ENCODE measurements around the gene LRMDA. TPM values are rescaled to one million over a fixed set of nuclear protein-coding genes. Genes with fewer than 3 reads are reported as not detected.

LRMDA gene
- total and polyA plus RNA-seq, 2 donors (not counting 3 experiments of a cell fraction or from before 2014, with no cell fraction given): 9.7 to 18.0 TPM

GRCh38 chr10:76265441-76266113, 834.2 kb downstream of the LRMDA start:
- no peaks in the 10 kb centered on the region for H3K9me3 ChIP-seq (replicated peaks; ENCODE audit: control insufficient read depth, insufficient read depth, low read length)
- no peaks in the 10 kb centered on the region for H4K20me1 ChIP-seq (replicated peaks; ENCODE audit: control insufficient read depth, extremely low read depth, insufficient read depth, low read length)
- H3K9ac ChIP-seq (replicated peaks; ENCODE audit: extremely low read depth, insufficient read depth, low read length): no peak overlapping the region
- DNase-seq (ENCODE audit: low read depth, low spot score) (no peak), FAIRE-seq (no peak)
- no peak overlapping the region for H3K4me2 ChIP-seq (ENCODE audit: insufficient read depth, low read length)
- H3K27me3 ChIP-seq (ENCODE audit: control insufficient read depth in 2 of 2, insufficient read depth in 2 of 2, low read length in 2 of 2): no peaks in the 10 kb centered on the region
- no peaks in the 10 kb centered on the region for H3K4me1 ChIP-seq (ENCODE audit: control insufficient read depth, extremely low read depth, insufficient read depth, low read length)
- dilution Hi-C loops (cut with MboI; ENCODE audit: extremely low pct_ligation_motif_present, low sequenced_read_pairs): no loop called here
- TF ChIP-seq POLR2A (IDR thresholded peaks at IDR 0.05; ENCODE audit: low read depth, low read length): no peak
- no peak for TF ChIP-seq MAX (IDR thresholded peaks at IDR 0.05; ENCODE audit: insufficient read depth, insufficient read length)
- TF ChIP-seq GATA2 (IDR thresholded peaks at IDR 0.05; ENCODE audit: insufficient read depth, insufficient read length, low read depth, low read length): no peak
- TF ChIP-seq, protein P1, sequence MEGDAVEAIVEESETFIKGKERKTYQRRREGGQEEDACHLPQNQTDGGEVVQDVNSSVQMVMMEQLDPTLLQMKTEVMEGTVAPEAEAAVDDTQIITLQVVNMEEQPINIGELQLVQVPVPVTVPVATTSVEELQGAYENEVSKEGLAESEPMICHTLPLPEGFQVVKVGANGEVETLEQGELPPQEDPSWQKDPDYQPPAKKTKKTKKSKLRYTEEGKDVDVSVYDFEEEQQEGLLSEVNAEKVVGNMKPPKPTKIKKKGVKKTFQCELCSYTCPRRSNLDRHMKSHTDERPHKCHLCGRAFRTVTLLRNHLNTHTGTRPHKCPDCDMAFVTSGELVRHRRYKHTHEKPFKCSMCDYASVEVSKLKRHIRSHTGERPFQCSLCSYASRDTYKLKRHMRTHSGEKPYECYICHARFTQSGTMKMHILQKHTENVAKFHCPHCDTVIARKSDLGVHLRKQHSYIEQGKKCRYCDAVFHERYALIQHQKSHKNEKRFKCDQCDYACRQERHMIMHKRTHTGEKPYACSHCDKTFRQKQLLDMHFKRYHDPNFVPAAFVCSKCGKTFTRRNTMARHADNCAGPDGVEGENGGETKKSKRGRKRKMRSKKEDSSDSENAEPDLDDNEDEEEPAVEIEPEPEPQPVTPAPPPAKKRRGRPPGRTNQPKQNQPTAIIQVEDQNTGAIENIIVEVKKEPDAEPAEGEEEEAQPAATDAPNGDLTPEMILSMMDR (IDR thresholded peaks at IDR 0.05; ENCODE audit: extremely low read depth in 1 of 2, insufficient read depth in 1 of 2, low read depth in 1 of 2, low read length in 2 of 2): no peak
- TF ChIP-seq FOS (IDR thresholded peaks at IDR 0.05; ENCODE audit: borderline replicate concordance, insufficient read depth, low read length): no peak
- TF ChIP-seq JUN (IDR thresholded peaks at IDR 0.05; ENCODE audit: borderline replicate concordance, insufficient read depth, insufficient read length, low read depth): no peak
- no peak for TF ChIP-seq EZH2 (IDR thresholded peaks at IDR 0.05; ENCODE audit: borderline replicate concordance, low read depth, low read length, severe bottlenecking)
- no peak overlapping the region for H3K27ac ChIP-seq (ENCODE audit: insufficient read depth, low read depth, low read length)
- H3K36me3 ChIP-seq (ENCODE audit: control insufficient read depth in 2 of 2, extremely low read depth in 1 of 2, insufficient read depth in 2 of 2, low read length in 2 of 2): no peaks in the 10 kb centered on the region
- H3K9me1 ChIP-seq (replicated peaks; ENCODE audit: control insufficient read depth, extremely low read depth, insufficient read depth, low read length): no peaks in the 10 kb centered on the region
- no TSS peak for BruUV-seq (replicated peaks)
- CTCF ChIA-PET: no interaction called here
- no peak overlapping the region for H3K4me3 ChIP-seq (replicated peaks in 1 of 3; ENCODE audit: insufficient read depth in 1 of 3, low read depth in 1 of 3, low read length in 3 of 3)
- intact Hi-C loops (cut with micrococcal nuclease): no loop called here
- POLR2A ChIA-PET: no interaction called here
- H3K79me2 ChIP-seq (ENCODE audit: control insufficient read depth, insufficient read depth, low read length): no peaks in the 10 kb centered on the region
- H2AFZ ChIP-seq (ENCODE audit: low read depth, low read length): no peak overlapping the region
